ENCODE measurements around the gene PRR19. TPM values are rescaled to one million over a fixed set of nuclear protein-coding genes. Genes with fewer than 3 reads are reported as not detected.

Gene PRR19
- total RNA-seq, 1 donor, result 0.86 TPM

DNA sequence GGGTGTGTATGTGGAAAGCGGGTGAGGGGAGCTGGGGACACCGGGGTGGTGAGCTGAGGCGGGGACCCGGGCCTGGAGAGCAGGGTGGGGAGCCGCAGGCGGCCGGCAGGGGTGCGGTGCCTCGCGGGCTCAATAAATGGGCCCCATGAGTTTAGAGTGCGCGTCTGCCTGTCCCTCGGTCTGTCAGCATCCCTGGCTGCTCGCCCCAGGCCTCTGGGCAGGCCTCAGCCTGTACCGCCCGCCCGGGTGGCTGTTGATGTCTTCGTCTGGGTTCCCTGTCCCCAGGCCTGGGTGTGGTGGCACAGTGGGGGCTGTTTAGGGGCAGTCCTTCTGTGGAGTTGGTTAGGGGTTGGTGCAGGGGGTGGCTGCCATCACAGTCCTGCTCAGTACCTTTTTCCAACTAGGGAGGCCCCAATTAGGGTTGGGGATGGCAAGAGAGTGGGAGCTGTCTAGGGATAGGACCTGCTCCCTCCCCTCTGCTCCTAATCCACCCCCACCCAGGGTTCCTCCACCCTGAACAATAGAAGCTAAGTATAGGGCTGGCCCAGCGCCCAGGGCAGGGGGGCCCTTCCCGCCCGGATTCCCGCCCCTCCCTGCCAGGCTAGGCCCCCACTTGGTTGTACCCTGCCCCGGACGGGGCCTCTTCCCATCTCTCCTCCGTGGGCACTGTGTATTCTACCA, 20.6 kb upstream of the PRR19 start:
- peak overlapping the region; percentile 78 for H3K4me3 ChIP-seq (ENCODE audit: low read depth, low read length)
- DNase-seq (ENCODE audit: low read depth), result no peak
- TF ChIP-seq, protein P1, sequence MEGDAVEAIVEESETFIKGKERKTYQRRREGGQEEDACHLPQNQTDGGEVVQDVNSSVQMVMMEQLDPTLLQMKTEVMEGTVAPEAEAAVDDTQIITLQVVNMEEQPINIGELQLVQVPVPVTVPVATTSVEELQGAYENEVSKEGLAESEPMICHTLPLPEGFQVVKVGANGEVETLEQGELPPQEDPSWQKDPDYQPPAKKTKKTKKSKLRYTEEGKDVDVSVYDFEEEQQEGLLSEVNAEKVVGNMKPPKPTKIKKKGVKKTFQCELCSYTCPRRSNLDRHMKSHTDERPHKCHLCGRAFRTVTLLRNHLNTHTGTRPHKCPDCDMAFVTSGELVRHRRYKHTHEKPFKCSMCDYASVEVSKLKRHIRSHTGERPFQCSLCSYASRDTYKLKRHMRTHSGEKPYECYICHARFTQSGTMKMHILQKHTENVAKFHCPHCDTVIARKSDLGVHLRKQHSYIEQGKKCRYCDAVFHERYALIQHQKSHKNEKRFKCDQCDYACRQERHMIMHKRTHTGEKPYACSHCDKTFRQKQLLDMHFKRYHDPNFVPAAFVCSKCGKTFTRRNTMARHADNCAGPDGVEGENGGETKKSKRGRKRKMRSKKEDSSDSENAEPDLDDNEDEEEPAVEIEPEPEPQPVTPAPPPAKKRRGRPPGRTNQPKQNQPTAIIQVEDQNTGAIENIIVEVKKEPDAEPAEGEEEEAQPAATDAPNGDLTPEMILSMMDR (IDR thresholded peaks at IDR 0.05; ENCODE audit: insufficient read depth, low read depth, low read length), result no peak

- DNase-seq (ENCODE audit: low read depth), result peak; percentile 41
- TF ChIP-seq, protein P1 (IDR thresholded peaks at IDR 0.05; ENCODE audit: insufficient read depth, low read depth, low read length), result no peak
- peak overlapping the region; percentile 78 for H3K4me3 ChIP-seq (ENCODE audit: low read depth, low read length)
Measured at GRCh38 chr19:42281827-42282762, 19.8 kb upstream of the PRR19 start.

GRCh38 chr19:42282819-42283187, 19.1 kb upstream of the PRR19 start:
- TF ChIP-seq, protein P1 (IDR thresholded peaks at IDR 0.05; ENCODE audit: insufficient read depth, low read depth, low read length), result no peak
- DNase-seq (ENCODE audit: low read depth), result no peak
- H3K4me3 ChIP-seq (ENCODE audit: low read depth, low read length), result peak overlapping the region; percentile 57

DNA sequence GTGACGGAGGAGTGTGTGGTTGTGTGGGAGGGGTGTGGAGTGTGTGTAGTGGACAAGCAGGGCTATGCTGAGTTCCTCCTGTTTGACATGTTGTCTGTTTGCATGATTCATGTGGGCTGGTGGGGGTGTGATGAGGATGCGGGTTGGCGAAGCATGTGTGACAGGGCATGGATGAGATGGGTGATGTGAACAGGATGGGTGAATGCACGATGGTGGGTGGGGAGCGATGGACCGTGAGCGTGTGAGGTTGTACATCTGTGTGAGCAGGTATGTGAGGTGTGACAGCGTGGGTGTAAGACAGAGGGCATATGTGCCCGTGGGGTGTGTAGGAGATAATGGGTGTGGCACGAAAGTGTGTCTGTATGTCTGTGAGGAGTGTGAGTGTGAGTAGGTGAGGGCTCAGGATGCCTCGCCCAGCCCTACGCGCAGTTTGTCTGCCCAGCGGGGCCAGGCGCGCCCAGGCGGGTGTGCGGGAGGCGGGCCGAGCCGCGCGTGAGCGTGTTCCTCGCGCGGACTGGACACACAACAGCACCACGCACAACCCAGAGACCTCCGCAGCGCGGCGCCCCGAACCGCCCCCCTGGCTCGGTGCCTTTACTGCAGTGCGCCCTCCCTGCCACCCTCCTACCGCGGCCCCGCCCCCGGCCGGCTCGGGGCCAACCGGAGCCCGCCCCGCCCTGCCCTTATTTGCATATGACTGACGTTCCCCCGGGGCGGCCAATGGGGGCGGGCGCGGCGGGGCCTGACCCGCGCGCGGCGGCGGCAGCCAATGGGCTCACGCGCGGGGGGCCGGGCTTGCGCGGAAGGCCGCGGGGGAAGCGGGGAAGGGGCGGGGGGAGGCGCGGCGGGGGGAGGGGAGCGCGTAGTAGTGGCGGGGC, 18.5 kb upstream of the PRR19 start:
- H3K4me3 ChIP-seq (ENCODE audit: low read depth, low read length), result peak overlapping the region; percentile 57
- TF ChIP-seq, protein P1 (IDR thresholded peaks at IDR 0.05; ENCODE audit: insufficient read depth, low read depth, low read length), result no peak
- peak; percentile 94 for DNase-seq (ENCODE audit: low read depth)

- DNase-seq (ENCODE audit: low read depth), result peak; percentile 77
- peak overlapping the region; percentile 71 for H3K4me3 ChIP-seq (ENCODE audit: low read depth, low read length)
- TF ChIP-seq, protein P1 (IDR thresholded peaks at IDR 0.05; ENCODE audit: insufficient read depth, low read depth, low read length), result no peak
Measured at GRCh38 chr19:42284066-42284501, 17.8 kb upstream of the PRR19 start.

- TF ChIP-seq, protein P1 (IDR thresholded peaks at IDR 0.05; ENCODE audit: insufficient read depth, low read depth, low read length), result no peak
- peak overlapping the region; percentile 71 for H3K4me3 ChIP-seq (ENCODE audit: low read depth, low read length)
- DNase-seq (ENCODE audit: low read depth), result no peak
Measured at GRCh38 chr19:42284591-42285341, 17.2 kb upstream of the PRR19 start.
